Measurements from ENCODE around the gene ADAM10.
"Not testable (repeated sequence)": the region's sequence is repeated elsewhere in the genome, so short reads cannot be mapped to it uniquely, and the experiment has no call there.

Gene ADAM10

DNA sequence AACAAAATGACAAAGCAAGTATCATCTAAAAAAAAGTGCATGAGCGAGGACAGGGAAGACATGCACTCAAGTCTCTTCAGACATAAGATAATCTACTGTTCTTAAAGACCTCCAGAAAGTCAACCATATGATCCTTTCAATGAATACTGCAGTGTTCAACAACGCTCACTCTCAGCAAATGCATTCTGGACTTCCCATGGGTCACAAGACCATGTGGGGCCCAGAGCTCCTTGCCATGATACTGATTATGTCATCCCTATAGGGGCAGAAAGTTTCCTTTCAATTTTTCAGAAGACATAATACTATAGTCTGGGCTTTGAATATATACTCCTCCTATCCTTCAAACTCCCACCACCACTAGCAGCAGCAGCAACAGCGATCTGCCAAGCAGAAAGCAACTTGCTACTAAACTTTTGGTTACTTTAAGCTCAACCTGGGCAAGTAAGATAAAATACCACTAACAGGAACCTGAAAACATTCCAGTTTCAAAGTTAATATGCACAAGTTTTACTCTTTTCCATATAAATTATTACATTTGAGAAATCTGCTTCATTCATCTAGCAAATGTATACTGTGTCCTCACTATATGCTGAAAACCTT, 143.5 kb downstream of the ADAM10 start:
- DNase-seq = no peak

DNA sequence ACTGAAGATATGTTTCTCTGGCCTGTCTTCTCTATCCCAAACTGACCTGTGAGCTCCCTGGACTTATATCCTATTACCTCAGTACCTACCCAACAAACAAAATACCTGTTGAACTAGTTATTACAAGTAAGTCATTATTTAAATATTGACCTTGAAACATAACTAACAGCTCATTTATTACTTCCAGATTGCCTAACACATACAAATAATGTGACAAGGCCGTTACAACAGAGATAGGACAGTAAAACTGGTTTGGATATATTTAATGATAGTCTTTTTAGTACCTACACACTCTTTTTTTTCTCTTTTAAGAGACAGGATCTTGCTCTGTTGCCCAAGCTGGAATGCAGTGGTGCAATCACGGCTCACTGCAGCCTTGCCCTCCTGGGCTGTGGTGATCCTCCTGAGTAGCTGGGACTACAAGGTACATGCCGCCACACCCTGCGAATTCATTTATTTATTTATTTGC, 145.0 kb downstream of the ADAM10 start:
- no peak for DNase-seq

- not testable (repeated sequence) for DNase-seq
Observed at GRCh38 chr15:58603927-58604326, 145.6 kb downstream of the ADAM10 start.

GRCh38 chr15:58602823-58603222, 146.7 kb downstream of the ADAM10 start:
- DNase-seq = no peak

DNA sequence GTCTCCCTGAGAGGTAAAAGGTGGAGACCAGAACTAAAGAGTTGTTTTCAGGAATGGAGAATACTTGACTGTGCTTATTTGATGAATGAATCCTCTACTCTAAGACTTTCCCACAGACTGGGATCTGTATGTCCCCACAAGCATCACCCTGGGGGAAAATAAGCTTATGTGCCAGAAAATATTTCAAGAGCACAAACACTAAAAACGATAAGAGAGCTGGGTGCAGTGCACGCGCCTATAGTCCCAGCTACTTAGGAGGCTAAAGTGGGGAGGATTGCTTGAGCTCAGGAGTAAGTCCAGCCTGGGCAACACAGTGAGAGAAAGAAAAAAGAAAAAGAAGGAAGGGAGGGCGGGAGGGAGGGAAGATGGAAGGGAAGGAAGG, 150.7 kb downstream of the ADAM10 start:
- DNase-seq = no peak

- no peak for DNase-seq
Observed at GRCh38 chr15:58597943-58598828, 151.3 kb downstream of the ADAM10 start.

- no peak for DNase-seq
Observed at GRCh38 chr15:58595516-58596263, 153.8 kb downstream of the ADAM10 start.

DNA sequence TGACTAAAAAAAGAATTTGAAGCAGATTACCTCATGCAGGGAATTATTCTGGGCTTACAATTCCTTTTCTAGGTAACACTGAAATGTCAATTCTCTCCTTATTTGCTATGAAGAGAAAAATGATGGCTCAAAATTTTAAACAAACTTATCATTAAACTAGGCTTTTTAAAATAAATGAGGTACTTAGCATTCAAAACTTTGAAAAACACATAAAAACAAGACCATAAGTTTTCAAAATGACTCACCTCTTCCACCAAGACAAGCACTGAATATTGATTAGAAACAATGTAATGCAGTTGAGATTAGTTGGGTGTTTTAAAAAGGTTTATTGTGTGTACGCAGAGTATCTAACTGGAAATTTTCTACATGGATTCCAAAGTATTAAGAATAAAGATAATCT, 154.6 kb downstream of the ADAM10 start:
- no peak for DNase-seq

- no peak for DNase-seq
Observed at GRCh38 chr15:58593870-58594269, 155.6 kb downstream of the ADAM10 start.

DNA sequence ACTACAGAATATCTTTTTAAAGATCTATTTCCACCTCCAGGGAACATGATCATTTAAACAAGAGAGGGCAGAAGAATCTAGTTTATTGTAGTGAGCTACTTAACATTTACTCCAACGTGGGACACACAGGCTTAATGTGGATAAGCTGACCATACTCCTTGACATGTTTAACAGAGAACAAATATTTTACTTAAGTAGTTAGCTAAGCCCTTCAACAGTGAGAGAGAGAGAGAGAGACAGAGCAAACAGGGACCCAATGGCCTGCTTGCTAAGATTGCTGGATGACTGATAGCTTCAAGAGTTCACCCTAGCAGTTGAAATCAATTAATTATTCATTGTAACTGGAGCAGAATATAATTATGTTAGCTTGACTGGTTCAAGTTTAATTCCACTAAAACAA, 158.6 kb downstream of the ADAM10 start:
- DNase-seq = peak; percentile 44

DNA sequence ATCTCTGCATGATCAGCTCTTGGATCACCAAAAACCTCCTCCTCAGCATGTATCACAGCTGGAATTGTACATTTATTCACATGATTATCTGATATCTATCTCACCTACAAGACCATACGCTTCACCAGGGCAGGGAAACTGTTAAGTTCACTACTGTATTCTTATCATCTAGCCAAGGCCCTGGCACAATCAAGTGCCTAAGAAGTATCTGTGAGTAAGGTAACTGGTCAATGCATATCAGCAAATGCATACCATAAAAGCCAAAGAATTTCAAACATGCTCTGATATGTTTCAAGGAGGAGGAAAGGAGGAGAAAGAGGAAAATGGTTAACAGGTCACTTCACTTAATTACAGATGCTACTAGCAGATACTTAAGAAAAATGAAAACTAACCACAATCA, 159.3 kb downstream of the ADAM10 start:
- DNase-seq = no peak

GRCh38 chr15:58589047-58589446, 160.5 kb downstream of the ADAM10 start:
- no peak for DNase-seq

DNA sequence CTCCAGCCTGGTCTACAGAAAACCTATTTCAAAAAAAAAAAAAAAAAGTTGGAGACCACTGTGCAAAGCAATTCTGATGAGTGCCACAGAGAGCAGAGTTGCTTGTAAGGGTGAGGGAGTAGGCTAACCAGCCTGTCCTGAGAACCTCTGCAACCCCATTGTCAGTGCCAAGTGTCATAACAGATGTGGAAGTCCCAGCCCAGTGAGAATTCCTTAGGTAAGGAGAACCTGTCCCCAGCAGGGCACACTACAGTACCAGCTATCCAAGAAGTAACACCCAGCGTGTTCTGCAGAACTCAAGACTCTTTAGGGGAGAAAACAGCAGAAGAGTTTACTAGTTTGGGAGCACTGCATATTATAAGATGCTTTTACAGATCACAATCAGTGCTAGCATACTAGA, 161.4 kb downstream of the ADAM10 start:
- peak; percentile 10 for DNase-seq

GRCh38 chr15:58587486-58587885, 162.0 kb downstream of the ADAM10 start:
- no peak for DNase-seq

- peak; percentile 50 for DNase-seq
Observed at GRCh38 chr15:58585693-58586443, 163.6 kb downstream of the ADAM10 start.

- DNase-seq = no peak
Observed at GRCh38 chr15:58584789-58585461, 164.6 kb downstream of the ADAM10 start.

- no peak for DNase-seq
Observed at GRCh38 chr15:58583171-58583908, 166.2 kb downstream of the ADAM10 start.

DNA sequence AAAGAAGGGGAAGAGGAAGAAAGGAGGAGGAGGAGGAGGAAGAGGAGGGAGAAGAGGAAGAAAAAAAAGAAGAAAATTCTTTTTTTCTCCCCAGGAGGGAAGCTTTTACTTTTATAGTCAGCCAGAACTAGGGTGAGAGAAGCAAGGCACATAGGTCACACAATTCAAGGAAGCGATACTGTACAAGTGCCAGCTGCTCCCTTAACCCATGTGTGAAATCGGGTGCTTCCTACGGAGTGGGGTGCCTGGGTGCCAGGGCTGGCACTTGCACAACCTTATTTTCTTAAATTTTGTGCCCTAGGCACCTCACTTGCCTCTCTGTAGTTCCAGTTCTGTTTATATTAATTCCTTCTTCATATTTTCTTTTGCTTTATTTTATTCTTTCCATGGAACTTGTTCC, 167.3 kb downstream of the ADAM10 start:
- DNase-seq = no peak

GRCh38 chr15:58576657-58577056, 172.8 kb downstream of the ADAM10 start:
- no peak for DNase-seq

GRCh38 chr15:58575045-58575786, 174.3 kb downstream of the ADAM10 start:
- DNase-seq = no peak

GRCh38 chr15:58574631-58575030, 174.9 kb downstream of the ADAM10 start:
- no peak for DNase-seq

Data from NCI-H82 (cell line).